Astrocyte (in vitro differentiated cells and primary cell): ENCODE data around the gene PKLR. TPM values are rescaled to one million over a fixed set of nuclear protein-coding genes. Genes with fewer than 3 reads are reported as not detected.
"Not testable (repeated sequence)": the region's sequence is repeated elsewhere in the genome, so short reads cannot be mapped to it uniquely, and the experiment has no call there.

Experiments used
- DNase-seq: peaks from one replicate; pipeline ENCODE4 v3.0.0-alpha.2; 2010; ENCODE audit warnings: low read depth
- FAIRE-seq: peaks from 2 replicates; lab custom pipeline; 2011; peaks lifted over from hg19 to GRCh38; lab: Jason Lieb, UNC
- H2AFZ ChIP-seq: 2 replicates; pipeline ENCODE4 v1.6.0; 2012; ENCODE audit warnings: low read depth, low read length, inconsistent platforms
- H3K27ac ChIP-seq: 2 replicates; pipeline ENCODE4 v1.5.1; 2011; ENCODE audit warnings: low read depth, low read length, inconsistent platforms
- H3K27me3 ChIP-seq: 2 replicates; pipeline ENCODE4 v1.6.0; 2011; ENCODE audit warnings: low read length, inconsistent platforms; ENCODE audit not compliant: insufficient read depth
- H3K36me3 ChIP-seq: 2 replicates; pipeline ENCODE4 v1.5.1; 2011; ENCODE audit warnings: low read length, inconsistent platforms; ENCODE audit not compliant: insufficient read depth
- H3K4me1 ChIP-seq: 2 replicates; pipeline ENCODE4 v1.5.1; 2011; ENCODE audit warnings: low read length, inconsistent platforms; ENCODE audit not compliant: insufficient read depth
- H3K4me2 ChIP-seq: 2 replicates; pipeline ENCODE4 v1.6.0; 2012; ENCODE audit warnings: low read length, inconsistent platforms
- H3K4me3 ChIP-seq: 2 replicates; pipeline ENCODE4 v1.5.1; 2011; ENCODE audit warnings: low read depth, mild to moderate bottlenecking, low read length, inconsistent platforms; ENCODE audit not compliant: insufficient read depth
- H3K79me2 ChIP-seq: 2 replicates; pipeline ENCODE4 v1.6.0; 2012; ENCODE audit warnings: mild to moderate bottlenecking, low read length, inconsistent platforms; ENCODE audit not compliant: insufficient read depth
- H3K9ac ChIP-seq: 2 replicates; pipeline ENCODE4 v1.6.0; 2012; ENCODE audit warnings: mild to moderate bottlenecking, low read length, inconsistent platforms
- H3K9me3 ChIP-seq: 2 replicates; pipeline ENCODE4 v1.5.1; 2012; ENCODE audit warnings: low read depth, mild to moderate bottlenecking, low read length, inconsistent platforms; ENCODE audit not compliant: insufficient read depth
- H4K20me1 ChIP-seq: 2 replicates; pipeline ENCODE4 v1.6.0; 2012; ENCODE audit warnings: low read length, inconsistent platforms; ENCODE audit not compliant: insufficient read depth
- H3K27ac Mint-ChIP-seq: one replicate; pipeline ENCODE4 v1.8.0; 2021; ENCODE audit warnings: mild to moderate bottlenecking, mixed read lengths; ENCODE audit not compliant: unreplicated experiment
- H3K27me3 Mint-ChIP-seq: one replicate; pipeline ENCODE4 v1.8.0; 2021; ENCODE audit warnings: low read depth, mixed read lengths; ENCODE audit not compliant: unreplicated experiment
- H3K36me3 Mint-ChIP-seq: one replicate; pipeline ENCODE4 v1.8.0; 2021; ENCODE audit warnings: low read depth, mixed read lengths; ENCODE audit not compliant: unreplicated experiment
- H3K4me1 Mint-ChIP-seq: one replicate; pipeline ENCODE4 v1.8.0; 2021; ENCODE audit warnings: low read depth, mixed read lengths; ENCODE audit not compliant: unreplicated experiment
- H3K4me3 Mint-ChIP-seq: one replicate; pipeline ENCODE4 v1.8.0; 2021; ENCODE audit warnings: mild to moderate bottlenecking, moderate library complexity, mixed read lengths; ENCODE audit not compliant: unreplicated experiment
- H3K9me3 Mint-ChIP-seq: one replicate; pipeline ENCODE4 v1.8.0; 2021; ENCODE audit warnings: mild to moderate bottlenecking, mixed read lengths; ENCODE audit not compliant: unreplicated experiment
- EZH2 ChIP-seq: IDR thresholded peaks from 2 replicates; pipeline ENCODE4 v1.6.1; 2012; ENCODE audit warnings: mild to moderate bottlenecking, low read length, inconsistent platforms; ENCODE audit not compliant: insufficient read depth
- total RNA-seq: library from RNA; stranded (reverse); gene quantifications from 2 replicates; pipeline ENCODE4 v1.2.1, GENCODE V29; 2021
- TF ChIP-seq, protein P1 (sequence below): IDR thresholded peaks from 2 replicates; pipeline ENCODE4 v1.5.1; 2011; ENCODE audit warnings: low read depth, mild to moderate bottlenecking, inconsistent platforms, low read length, moderate library complexity; ENCODE audit not compliant: insufficient read depth

PKLR gene
- total RNA-seq, 1 donor from 2014 or later, result not detected

DNA sequence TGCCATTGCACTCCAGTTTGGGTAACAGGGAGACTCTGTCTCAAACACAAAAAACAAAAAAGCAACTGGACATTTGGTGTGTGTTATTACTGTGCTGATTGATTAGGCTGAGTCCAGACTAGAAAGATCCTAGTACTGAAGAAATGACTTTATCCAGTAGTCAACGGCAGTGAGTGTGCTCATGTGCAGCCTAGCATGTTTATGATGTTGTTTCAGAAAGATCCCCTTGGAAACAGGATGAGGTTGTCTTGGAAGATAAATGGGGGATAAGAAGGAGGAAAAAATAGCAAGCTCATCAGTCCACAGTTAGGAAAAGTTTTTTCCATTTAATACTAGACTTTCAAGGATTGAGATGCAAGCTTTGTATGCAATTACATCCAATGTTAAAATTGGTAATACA is 33.7 kb upstream of the PKLR start:
- no peak for TF ChIP-seq EZH2
- TF ChIP-seq, protein P1, sequence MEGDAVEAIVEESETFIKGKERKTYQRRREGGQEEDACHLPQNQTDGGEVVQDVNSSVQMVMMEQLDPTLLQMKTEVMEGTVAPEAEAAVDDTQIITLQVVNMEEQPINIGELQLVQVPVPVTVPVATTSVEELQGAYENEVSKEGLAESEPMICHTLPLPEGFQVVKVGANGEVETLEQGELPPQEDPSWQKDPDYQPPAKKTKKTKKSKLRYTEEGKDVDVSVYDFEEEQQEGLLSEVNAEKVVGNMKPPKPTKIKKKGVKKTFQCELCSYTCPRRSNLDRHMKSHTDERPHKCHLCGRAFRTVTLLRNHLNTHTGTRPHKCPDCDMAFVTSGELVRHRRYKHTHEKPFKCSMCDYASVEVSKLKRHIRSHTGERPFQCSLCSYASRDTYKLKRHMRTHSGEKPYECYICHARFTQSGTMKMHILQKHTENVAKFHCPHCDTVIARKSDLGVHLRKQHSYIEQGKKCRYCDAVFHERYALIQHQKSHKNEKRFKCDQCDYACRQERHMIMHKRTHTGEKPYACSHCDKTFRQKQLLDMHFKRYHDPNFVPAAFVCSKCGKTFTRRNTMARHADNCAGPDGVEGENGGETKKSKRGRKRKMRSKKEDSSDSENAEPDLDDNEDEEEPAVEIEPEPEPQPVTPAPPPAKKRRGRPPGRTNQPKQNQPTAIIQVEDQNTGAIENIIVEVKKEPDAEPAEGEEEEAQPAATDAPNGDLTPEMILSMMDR, result no peak

DNA sequence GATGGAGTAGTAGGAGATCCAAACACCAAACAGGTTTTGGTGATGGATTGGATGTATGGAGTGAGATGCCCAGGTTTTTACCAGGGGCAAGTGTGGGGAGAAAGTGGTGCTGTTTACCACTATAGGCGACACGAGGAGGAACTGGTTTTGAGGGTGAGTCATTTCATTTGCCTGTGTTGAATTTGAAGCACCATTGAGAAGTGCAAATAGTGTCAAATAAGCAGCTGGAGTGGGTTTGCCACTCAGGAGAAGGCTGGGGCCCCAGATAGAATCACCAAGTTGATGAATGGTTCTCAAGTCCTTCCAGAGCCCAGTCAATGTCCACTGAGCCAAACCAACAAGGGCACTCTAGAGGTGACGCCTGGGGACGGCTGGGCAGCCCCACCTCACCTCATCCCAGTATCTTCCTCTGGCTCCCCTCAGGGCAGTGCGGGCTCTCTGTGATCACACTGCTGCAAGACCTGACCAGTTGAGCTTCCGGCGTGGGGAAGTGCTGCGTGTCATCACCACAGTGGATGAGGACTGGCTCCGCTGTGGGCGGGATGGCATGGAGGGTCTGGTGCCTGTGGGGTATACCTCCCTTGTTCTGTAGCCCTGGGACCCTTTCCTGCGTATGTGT is 28.9 kb upstream of the PKLR start:
- Histone ChIP-seq H3K4me3 (no peak overlapping the region), H3K9me3 (no peaks in the 10 kb centered on the region), H3K27ac (no peak overlapping the region), H3K79me2 (peaks cover 25% of the 10 kb centered on the region), H3K27me3 (no peaks in the 10 kb centered on the region), H4K20me1 (peaks cover 33% of the 10 kb centered on the region), H3K4me2 (no peak overlapping the region), H3K4me1 (peaks cover 7% of the 10 kb centered on the region), H2AFZ (no peak overlapping the region), H3K36me3 (peaks cover 21% of the 10 kb centered on the region), H3K9ac (no peak overlapping the region)
- no peak for DNase-seq
- no peaks in the 10 kb centered on the region for H3K27me3 Mint-ChIP-seq
- no peak for TF ChIP-seq EZH2
- TF ChIP-seq, protein P1, result no peak
- H3K27ac Mint-ChIP-seq, result no peak overlapping the region
- peaks cover 10% of the 10 kb centered on the region for H3K4me1 Mint-ChIP-seq
- H3K9me3 Mint-ChIP-seq, result no peaks in the 10 kb centered on the region
- H3K36me3 Mint-ChIP-seq, result peaks cover 13% of the 10 kb centered on the region
- no peak for FAIRE-seq
- no peak overlapping the region for H3K4me3 Mint-ChIP-seq

More for the DNA sequence above, 33.7 kb upstream of the PKLR start:
- H3K4me3 Mint-ChIP-seq, result no peak overlapping the region
- Histone ChIP-seq H3K79me2 (no peaks in the 10 kb centered on the region), H4K20me1 (no peaks in the 10 kb centered on the region), H3K4me2 (no peak overlapping the region), H3K9me3 (no peaks in the 10 kb centered on the region), H3K36me3 (peaks cover 41% of the 10 kb centered on the region), H3K9ac (no peak overlapping the region), H3K4me1 (no peaks in the 10 kb centered on the region), H3K4me3 (no peak overlapping the region), H2AFZ (no peak overlapping the region), H3K27me3 (no peaks in the 10 kb centered on the region), H3K27ac (no peak overlapping the region)
- no peak overlapping the region for H3K27ac Mint-ChIP-seq
- H3K27me3 Mint-ChIP-seq, result no peaks in the 10 kb centered on the region
- H3K4me1 Mint-ChIP-seq, result no peaks in the 10 kb centered on the region
- peaks cover 12% of the 10 kb centered on the region for H3K36me3 Mint-ChIP-seq
- no peak for FAIRE-seq
- no peaks in the 10 kb centered on the region for H3K9me3 Mint-ChIP-seq
- DNase-seq, result no peak

DNA sequence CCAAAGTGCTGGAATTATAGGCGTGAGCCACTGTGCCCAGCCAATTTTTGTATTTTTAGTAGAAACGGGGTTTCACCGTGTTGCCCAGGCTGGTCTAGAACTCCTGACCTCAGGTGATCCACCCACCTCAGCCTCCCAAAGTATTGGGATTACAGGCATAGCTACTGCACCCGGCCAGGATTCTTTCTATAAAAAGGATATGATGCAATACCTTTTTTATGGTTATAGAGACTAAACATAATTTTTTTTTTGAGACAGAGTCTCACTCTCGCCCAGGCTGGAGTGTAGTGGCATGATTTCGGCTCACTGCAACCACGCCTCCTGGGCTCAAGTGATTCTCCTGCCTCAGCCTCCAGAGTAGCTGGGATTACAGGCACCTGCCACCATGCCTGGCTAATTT is 27.6 kb upstream of the PKLR start:
- not testable (repeated sequence) for DNase-seq, H3K9me3 Mint-ChIP-seq, H3K4me3 ChIP-seq, H3K4me3 Mint-ChIP-seq, H3K4me1 ChIP-seq, H3K9ac ChIP-seq, H3K27me3 ChIP-seq, H2AFZ ChIP-seq, H3K27ac ChIP-seq, H3K4me2 ChIP-seq, H3K27ac Mint-ChIP-seq, H3K27me3 Mint-ChIP-seq, H3K9me3 ChIP-seq, FAIRE-seq
- peaks cover 33% of the 10 kb centered on the region for H4K20me1 ChIP-seq
- peaks cover 10% of the 10 kb centered on the region for H3K4me1 Mint-ChIP-seq
- H3K79me2 ChIP-seq, result peaks cover 29% of the 10 kb centered on the region
- peaks cover 18% of the 10 kb centered on the region for H3K36me3 ChIP-seq
- peaks cover 13% of the 10 kb centered on the region for H3K36me3 Mint-ChIP-seq
